Esophagus squamous epithelium (tissue), 5 donors: Measurements from ENCODE around the gene PPFIA4. TPM values are rescaled to one million over a fixed set of nuclear protein-coding genes. Genes with fewer than 3 reads are reported as not detected.

ENCODE experiments used
- DNase-seq: peaks from one replicate; lab custom pipeline; 2025; lab: John Stamatoyannopoulos, UW
- H3K27ac ChIP-seq, 4 donors: fragments of 200-600 bp; sonication (generic); one replicate each; pipeline ENCODE4 v1.5.1; 2016 to 2019; ENCODE audit warnings: mild to moderate bottlenecking in 1 of 4
- H3K27me3 ChIP-seq, 4 donors: fragments of 200-600 bp; sonication (generic); 1 replicate in 3 of 4; 2 replicates in 1 of 4; pipeline versions ENCODE4 v1.5.1 to v1.6.0; 2017 to 2021; ENCODE audit warnings: antibody characterized with exemption in 1 of 4
- H3K36me3 ChIP-seq, 3 donors: fragments of 200-600 bp; sonication (generic); one replicate each; pipeline ENCODE4 v1.5.1; 2016 to 2019
- H3K4me1 ChIP-seq, 3 donors: fragments of 200-600 bp; sonication (generic); one replicate each; pipeline ENCODE4 v1.5.1; 2017 to 2019
- H3K4me3 ChIP-seq, 4 donors: fragments of 200-600 bp; sonication (generic); 1 replicate in 3 of 4; 2 replicates in 1 of 4; pipeline ENCODE4 v1.5.1; 2016 to 2019; ENCODE audit warnings: mild to moderate bottlenecking in 2 of 4, moderate library complexity in 1 of 4
- H3K9me3 ChIP-seq, 3 donors: fragments of 200-600 bp; sonication (generic); one replicate each; pipeline ENCODE4 v1.5.1; 2016 to 2019
- POLR2A ChIP-seq, 4 donors: fragments of 450-650 bp; IDR thresholded peaks; one replicate each; pipeline ENCODE4 v1.6.1; 2017; ENCODE audit warnings: antibody characterized with exemption in 4 of 4, mild to moderate bottlenecking in 4 of 4, moderate library complexity in 3 of 4
- WGBS, 2 donors: methylation state at CpG; one replicate each; pipeline ENCODE4 v1.1.5; 2018; 5-methylcytosine and 5-hydroxymethylcytosine counted together
- intact Hi-C: fragments of 100-400 bp; cut with DNase I; formaldehyde crosslinking; loops from one replicate; pipeline ENCODE4 v1.15.0; 2022
- total RNA-seq, 4 donors: library from RNA; depleted of rRNA; stranded (reverse); fragments of >200 nt; gene quantifications; one replicate each; pipeline ENCODE4 v1.1.0, GENCODE V29; 2016
- TF ChIP-seq, protein P1 (sequence below), 6 experiments: fragments of 450-650 bp in 4 of 6; fragments of 200-600 bp in 2 of 6; sonication (generic) in 2 of 6; IDR thresholded peaks; one replicate each; pipeline ENCODE4 v1.5.1; 2016 to 2019; ENCODE audit warnings: antibody characterized with exemption in 6 of 6, mild to moderate bottlenecking in 4 of 6, moderate library complexity in 4 of 6
- donor health status: DM: yes; HTN: yes; CAD: no.

PPFIA4 gene
- total RNA-seq, 4 donors from 2014 or later = 0.35 to 1.7 (median 0.93) TPM

DNA sequence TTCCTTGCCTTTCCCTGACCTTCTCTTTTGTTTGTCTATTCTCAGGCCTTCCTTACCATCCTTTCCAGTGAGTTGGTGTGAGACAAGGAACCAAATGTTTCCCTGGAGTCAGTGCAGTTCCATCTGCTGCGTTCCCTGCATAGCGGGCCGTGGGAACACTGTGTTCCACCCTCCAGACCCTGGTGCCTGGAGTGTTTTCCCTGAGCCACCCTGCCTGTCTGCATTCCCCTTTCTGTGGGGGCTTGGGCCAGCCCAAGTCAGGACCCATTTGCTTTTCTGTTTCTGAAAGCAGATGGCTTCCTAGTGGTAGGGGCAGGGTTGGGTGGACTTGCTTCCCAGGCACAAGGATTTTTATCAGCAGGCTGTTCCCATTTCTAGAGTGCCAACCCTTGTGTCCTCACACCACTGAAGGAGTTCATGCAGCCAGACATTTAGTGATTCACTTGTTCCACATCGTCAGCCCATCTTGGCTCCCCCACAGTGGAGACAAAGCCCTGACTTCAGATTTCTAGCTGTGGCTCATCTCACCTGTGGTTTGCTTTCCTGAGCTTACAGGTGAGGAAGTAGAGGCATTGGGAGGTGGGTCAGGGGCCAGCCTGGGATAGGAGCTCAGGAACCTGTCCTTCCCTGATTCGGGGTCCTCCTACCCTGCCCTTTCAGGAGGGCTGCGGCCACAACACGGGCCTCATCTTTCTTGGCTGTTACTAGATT lies 73.7 kb downstream of the PPFIA4 start:
- intact Hi-C loops = no loop called here
- no peak for DNase-seq
- 82 to 86% methylated on average over 7 of the region's 7 CpGs for WGBS, 2 donors
- H3K27me3 ChIP-seq = peaks cover 0 to 8% (median 0%) of the 10 kb centered on the region in 4 donors
- no peaks in the 10 kb centered on the region for H3K4me1 ChIP-seq
- TF ChIP-seq POLR2A (IDR thresholded peaks at IDR 0.05) = no peak
- TF ChIP-seq, protein P1, sequence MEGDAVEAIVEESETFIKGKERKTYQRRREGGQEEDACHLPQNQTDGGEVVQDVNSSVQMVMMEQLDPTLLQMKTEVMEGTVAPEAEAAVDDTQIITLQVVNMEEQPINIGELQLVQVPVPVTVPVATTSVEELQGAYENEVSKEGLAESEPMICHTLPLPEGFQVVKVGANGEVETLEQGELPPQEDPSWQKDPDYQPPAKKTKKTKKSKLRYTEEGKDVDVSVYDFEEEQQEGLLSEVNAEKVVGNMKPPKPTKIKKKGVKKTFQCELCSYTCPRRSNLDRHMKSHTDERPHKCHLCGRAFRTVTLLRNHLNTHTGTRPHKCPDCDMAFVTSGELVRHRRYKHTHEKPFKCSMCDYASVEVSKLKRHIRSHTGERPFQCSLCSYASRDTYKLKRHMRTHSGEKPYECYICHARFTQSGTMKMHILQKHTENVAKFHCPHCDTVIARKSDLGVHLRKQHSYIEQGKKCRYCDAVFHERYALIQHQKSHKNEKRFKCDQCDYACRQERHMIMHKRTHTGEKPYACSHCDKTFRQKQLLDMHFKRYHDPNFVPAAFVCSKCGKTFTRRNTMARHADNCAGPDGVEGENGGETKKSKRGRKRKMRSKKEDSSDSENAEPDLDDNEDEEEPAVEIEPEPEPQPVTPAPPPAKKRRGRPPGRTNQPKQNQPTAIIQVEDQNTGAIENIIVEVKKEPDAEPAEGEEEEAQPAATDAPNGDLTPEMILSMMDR (IDR thresholded peaks at IDR 0.05) = no peak
- H3K4me3 ChIP-seq = no peak overlapping the region
- H3K9me3 ChIP-seq = peaks cover 0 to 11% (median 10%) of the 10 kb centered on the region in 3 donors
- H3K36me3 ChIP-seq = no peaks in the 10 kb centered on the region
- peak overlapping the region in 1 of 4 donors; percentile 17 for H3K27ac ChIP-seq

- Histone ChIP-seq H3K4me3 (no peak overlapping the region), H3K36me3 (no peaks in the 10 kb centered on the region), H3K4me1 (no peaks in the 10 kb centered on the region), H3K27me3 (peaks cover 0 to 8% (median 0%) of the 10 kb centered on the region in 4 donors), H3K27ac (no peak overlapping the region), H3K9me3 (peaks cover 0 to 7% (median 6%) of the 10 kb centered on the region in 3 donors)
- intact Hi-C loops = no loop called here
- DNase-seq = no peak
- TF ChIP-seq POLR2A (IDR thresholded peaks at IDR 0.05) = no peak
- TF ChIP-seq, protein P1 (IDR thresholded peaks at IDR 0.05) = no peak
Observed at GRCh38 chr1:203100516-203100869, 74.2 kb downstream of the PPFIA4 start.

DNA sequence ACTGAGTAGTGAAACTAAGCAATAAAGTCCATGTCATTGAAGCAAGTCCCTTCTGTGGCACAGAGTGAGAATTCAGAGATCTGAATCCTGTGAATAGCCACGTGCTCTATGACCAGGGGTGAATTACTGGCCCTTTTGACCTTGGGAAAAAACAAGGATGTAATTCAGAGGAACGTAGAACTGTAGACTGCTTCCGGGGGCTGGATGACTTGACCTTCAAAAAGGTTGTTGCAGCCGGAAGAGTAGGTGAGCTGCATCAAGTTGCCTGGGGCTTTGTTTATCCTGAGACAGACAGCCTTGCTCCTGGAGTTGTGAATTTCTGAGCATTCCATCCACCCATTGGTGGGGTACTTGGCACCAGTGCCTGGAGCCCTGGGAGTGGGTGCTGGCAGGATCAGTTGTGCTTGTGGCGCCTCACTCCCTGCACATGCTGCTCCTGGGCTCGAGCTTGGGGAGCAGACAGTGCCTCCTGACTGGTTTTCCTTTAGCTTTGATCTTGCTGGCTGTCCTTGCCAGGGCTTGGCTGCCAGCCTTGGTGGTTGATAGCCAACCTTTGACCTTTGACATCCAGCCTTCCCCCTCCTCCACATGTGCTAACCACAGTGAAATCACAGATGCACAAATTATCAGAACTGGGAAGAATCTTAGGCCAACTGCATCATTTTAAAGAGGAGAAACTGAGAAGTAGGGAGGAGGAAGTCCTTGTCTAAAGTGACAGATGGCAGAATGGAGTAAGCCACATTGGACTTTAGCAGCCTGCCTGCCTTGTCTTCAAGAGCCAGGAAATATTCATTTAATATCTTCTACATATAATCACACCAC lies 75.7 kb downstream of the PPFIA4 start:
- TF ChIP-seq, protein P1 (IDR thresholded peaks at IDR 0.05) = no peak
- TF ChIP-seq POLR2A (IDR thresholded peaks at IDR 0.05) = no peak
- no peak for DNase-seq
- Histone ChIP-seq H3K4me1 (no peaks in the 10 kb centered on the region), H3K27ac (no peak overlapping the region), H3K4me3 (no peak overlapping the region), H3K27me3 (peaks cover 0 to 19% (median 0%) of the 10 kb centered on the region in 4 donors), H3K36me3 (no peaks in the 10 kb centered on the region), H3K9me3 (peaks cover 0 to 6% (median 4%) of the 10 kb centered on the region in 3 donors)
- intact Hi-C loops = no loop called here
- WGBS, 2 donors = 61 to 64% methylated on average over 5 to 6 of the region's 6 CpGs

DNA sequence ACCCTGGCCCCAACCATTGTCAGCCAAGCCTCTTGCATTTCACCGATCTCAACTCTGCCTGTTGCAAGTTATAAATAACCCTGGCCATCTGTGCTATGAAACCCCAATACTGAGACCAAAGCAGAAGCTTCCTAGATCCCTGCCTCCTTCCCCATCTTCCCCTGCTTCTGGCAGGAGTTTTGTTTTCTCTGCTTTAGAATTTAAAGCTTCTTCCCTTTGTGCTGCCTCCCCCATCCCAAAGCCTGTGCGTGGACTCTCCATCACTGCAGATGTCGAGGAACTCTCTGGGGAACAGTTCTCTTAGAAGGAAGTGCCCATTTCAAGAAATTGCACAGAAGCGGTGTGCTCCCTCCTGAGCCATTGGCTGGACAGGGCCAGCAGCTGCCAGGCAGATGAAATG lies 76.9 kb downstream of the PPFIA4 start:
- Histone ChIP-seq H3K9me3 (peaks cover 0 to 6% (median 4%) of the 10 kb centered on the region in 3 donors), H3K4me3 (no peak overlapping the region), H3K27me3 (peaks cover 0 to 30% (median 0%) of the 10 kb centered on the region in 4 donors), H3K36me3 (no peaks in the 10 kb centered on the region), H3K27ac (no peak overlapping the region), H3K4me1 (no peaks in the 10 kb centered on the region)
- DNase-seq = no peak
- TF ChIP-seq POLR2A (IDR thresholded peaks at IDR 0.05) = no peak
- TF ChIP-seq, protein P1 (IDR thresholded peaks at IDR 0.05) = no peak
- 70 to 72% methylated on average over 3 to 4 of the region's 4 CpGs for WGBS, 2 donors
- intact Hi-C loops = no loop called here
